Activated CD8-positive, alpha-beta memory T cell treated with anti-CD3 and anti-CD28 coated beads for 24 hours (primary cell): Measurements from ENCODE around the gene MRPL24.
A peak's percentile ranks its signal among the peaks of the same experiment; 100 is the strongest.
"Not testable (repeated sequence)": the region's sequence is repeated elsewhere in the genome, so short reads cannot be mapped to it uniquely, and the experiment has no call there.

ENCODE experiments used
- DNase-seq: peaks from one replicate; pipeline ENCODE4 v3.0.0-alpha.2; 2020

Gene MRPL24

GRCh38 chr1:156740741-156741480 is at the start of gene MRPL24:
TSS of gene MRPL24 (minus strand) at chr1:156741088. CDS start at chr1:156738704, 2,384 bp downstream.
- DNase-seq: peak; percentile 97

DNA sequence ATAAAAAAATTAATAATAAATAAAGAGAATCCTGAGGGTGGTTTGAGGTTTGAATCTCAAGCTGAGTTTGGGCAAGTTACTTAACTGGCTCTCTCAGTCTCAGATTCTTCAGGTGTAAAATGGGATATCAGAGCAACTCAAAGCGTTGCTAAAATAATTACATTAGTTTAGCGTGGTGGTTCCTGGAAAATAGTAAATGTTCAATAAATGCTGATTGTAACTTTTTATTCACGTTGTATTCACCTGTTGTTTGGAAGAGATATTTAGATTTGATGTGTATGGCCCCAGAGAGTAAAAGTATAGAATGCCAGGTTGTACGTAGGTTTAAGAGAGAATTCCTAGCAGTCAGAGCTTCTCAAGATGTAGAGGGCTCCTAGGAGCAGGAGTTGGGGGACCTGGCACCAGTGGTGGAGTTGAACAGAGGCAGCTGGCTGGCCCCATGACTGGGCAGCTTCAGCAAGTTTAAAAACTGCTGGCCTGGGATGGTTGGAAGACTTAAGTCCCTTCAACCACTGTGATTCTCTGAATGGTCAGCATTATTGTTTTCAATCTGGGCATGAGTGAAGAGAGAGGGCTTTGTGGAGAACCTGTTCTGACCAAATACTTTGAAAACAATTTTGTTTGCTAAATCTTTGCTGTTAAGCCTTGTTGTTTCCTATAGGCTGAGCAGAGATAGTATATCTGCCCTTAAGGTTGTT is 48.9 kb upstream of the MRPL24 start:
- DNase-seq: no peak

- DNase-seq: no peak
Measured at GRCh38 chr1:156788136-156788535, 47.2 kb upstream of the MRPL24 start.

DNA sequence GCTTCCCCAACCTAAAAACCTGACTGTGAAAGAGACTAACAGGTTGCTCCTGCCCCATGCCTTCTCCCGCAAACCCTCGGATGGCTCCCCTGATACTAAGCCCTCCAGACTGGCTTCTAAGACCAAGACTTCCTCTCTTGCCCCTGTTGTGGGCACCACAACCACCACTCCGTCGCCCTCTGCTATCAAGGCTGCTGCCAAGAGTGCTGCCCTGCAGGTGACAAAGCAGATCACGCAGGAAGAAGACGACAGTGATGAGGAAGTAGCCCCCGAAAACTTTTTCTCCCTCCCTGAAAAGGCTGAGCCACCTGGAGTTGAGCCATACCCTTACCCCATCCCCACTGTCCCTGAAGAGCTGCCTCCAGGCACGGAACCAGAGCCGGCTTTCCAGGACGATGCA is 45.8 kb upstream of the MRPL24 start:
- DNase-seq: peak; percentile 43

- no peak for DNase-seq
Measured at GRCh38 chr1:156785458-156785857, 44.6 kb upstream of the MRPL24 start.

GRCh38 chr1:156781585-156782186 is 40.8 kb upstream of the MRPL24 start:
- no peak for DNase-seq

- no peak for DNase-seq
Measured at GRCh38 chr1:156777573-156777972, 36.7 kb upstream of the MRPL24 start.

GRCh38 chr1:156776942-156777341 is 36.1 kb upstream of the MRPL24 start:
- no peak for DNase-seq

- DNase-seq: no peak
Measured at GRCh38 chr1:156775799-156776198, 34.9 kb upstream of the MRPL24 start.

DNA sequence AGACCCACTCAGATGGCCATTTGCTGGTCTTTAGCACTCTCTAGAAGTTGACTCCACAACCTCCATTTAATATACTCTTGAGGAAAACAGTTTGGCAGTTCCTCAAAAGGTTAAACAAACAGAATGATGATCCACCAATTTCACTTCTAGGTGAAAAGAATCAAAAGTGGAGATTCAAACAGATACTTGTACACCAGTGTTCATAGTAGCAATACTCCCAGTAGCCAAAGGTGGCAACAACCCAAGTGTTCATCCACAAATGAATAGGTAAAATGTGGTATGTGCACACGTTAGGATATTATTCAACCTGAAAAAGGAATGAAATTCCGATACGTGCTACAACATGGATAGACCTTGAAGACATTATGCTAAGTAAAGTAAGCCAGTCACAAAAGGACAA is 32.7 kb upstream of the MRPL24 start:
- no peak for DNase-seq

- DNase-seq: no peak
Measured at GRCh38 chr1:156772728-156773497, 32.0 kb upstream of the MRPL24 start.

GRCh38 chr1:156772222-156772621 is 31.3 kb upstream of the MRPL24 start:
- no peak for DNase-seq

DNA sequence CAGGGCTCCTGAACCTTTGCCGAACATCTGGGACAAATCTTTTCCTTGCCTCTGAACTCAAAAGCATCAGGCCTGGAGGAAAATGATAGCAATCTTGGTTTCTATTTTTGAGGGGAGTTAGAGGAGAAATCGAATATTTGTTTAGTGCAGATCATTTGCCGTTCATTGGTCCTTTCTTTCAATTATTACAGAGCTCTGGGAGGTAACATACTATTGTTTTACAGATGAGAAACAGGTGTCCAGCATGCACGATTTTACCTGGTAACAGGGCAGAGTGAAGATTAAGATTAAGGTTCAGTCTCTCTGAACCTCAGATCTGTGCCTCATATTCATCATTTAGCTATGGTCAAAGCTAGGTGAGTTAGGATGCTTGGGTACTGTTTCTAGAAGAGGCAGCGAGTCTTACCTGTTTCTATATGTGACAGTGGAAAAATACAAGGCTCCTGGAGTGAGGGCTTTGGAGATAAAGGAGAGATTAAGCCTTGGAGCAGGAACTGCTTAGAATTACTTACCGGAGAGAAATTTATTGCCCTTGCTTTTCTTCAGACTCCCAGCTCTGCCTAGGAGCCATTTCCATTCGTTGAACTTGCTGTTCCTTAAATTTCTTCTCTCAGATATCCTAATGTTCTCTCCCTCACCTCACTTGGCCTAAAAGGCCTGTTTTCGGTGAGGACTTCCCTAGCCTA is 27.9 kb upstream of the MRPL24 start:
- no peak for DNase-seq

DNA sequence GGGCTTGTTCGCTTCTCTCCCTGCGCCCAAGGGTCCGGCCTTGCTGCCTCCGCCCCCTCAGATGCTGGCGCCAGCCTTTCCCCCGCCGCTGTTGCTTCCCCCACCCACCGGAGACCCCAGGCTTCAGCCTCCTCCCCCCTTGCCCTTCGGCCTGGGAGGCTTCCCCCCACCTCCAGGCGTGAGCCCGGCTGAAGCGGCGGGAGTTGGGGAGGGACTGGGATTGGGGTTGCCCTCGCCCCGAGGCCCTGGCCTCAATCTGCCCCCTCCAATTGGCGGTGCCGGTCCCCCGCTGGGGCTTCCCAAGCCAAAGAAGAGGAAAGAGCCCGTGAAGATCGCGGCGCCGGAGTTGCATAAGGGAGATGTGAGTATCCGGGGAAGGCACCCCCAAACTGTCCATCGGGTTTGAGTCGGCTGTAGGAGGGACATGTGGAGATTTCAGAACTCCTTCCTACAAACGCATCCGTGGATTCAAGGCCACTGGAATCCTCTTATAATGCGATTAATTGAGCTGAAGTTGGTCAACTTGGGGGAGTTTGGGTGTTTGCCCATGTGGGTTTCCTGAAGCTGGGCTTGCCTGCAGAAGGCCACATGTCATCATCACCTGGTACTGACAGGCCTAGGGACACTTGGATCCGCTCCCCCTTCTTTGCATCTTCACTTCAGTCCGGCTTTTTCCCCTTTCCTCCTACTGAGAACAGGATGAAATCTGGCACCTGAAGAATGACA is 27.2 kb upstream of the MRPL24 start:
- peak; percentile 78 for DNase-seq

DNA sequence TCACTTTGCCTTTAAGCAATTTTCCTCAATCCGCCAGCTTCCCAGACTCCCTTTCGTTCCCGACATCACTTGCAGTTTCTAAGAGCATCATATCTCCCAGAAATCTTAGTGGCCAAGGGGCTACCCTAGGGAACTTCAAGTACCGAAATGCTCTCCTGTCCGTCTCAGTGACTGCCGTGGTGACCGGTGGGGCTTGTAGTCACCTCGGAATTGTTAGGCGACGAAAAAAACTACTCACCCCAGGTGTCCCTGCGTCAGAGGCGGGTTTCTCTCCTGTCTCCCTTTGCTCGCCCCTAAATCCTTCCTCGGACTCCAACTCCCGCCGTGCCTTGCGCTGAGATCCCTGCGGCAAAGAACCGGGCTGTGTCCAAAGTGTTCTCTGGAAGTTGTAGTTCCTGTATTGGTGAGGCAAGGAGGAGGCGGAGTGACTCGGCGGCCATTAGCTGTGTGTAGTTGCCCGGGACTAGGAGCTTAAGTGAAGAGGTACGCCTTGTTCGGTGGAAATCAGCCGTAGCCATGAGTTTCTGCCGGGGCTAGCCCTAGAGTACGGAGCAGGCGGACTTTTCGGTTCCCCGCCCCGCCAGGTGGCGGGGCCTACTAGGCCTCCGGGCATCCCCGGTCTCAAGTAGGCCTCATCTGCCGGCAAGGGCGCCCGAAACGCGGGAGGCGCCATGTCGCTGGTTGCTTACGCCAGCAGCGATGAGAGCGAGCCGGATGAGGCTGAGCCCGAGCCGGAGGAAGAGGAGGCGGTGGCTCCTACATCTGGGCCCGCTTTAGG is 26.4 kb upstream of the MRPL24 start, which contains the start of gene PRCC:
TSS of gene PRCC (plus strand) at position 435 of the 778 bp plus-strand sequence. CDS start at position 672, 237 bp downstream.
- DNase-seq: peak; percentile 94

DNA sequence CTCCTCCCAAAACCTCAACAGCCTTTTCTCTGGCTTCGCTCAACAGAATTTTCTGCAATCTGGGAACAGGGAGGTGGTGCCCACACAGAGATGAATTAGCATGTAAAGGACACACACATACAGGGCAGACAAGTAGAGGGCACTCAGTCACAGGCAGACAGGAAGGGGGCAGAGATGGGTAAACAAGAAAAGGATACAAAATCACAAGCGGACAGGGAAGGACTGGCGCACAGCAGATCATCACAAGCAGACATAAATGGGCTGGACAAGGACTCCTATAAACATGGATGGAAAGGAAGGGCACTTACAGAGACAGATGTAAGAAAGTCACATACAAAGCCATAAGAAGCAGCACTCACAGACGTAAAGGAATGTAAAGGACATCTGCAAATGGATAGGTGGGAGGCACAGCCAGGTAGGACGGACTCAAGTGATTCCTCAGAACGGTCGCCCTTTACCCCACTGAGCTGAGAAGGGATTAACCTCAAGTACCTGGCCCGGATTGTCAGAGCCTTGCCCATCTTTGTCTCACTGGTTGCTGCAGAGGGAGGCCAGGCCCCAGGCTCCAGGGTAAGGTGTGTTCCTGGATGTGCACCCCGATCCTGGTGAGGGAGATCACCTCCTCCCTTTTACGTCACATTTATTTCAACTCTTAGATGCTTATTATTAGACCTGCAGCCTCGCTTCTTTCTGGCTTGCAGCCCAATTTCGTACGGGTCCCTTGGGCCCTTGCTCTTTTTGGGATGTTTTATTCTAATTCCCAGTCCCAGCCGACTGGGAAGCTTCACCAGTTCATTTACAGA is 25.6 kb upstream of the MRPL24 start:
- DNase-seq: no peak

GRCh38 chr1:156765666-156766065 is 24.8 kb upstream of the MRPL24 start:
- no peak for DNase-seq

GRCh38 chr1:156765136-156765535 is 24.2 kb upstream of the MRPL24 start:
- not testable (repeated sequence) for DNase-seq

DNA sequence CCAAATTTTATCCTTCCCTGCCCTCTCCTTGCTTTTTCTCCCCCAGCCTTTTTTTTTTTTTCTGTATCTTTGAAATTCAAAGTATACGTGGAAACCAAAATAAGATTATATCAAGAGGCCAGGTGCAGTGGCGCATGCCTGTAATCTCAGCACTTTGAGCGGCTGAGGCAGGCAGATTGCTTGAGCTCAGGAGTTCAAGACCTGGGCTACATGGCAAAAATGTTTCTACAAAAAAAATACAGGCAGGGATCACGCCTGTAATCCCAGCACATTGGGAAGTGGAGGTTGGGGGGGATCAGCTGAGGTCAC is 19.9 kb upstream of the MRPL24 start:
- DNase-seq: no peak

DNA sequence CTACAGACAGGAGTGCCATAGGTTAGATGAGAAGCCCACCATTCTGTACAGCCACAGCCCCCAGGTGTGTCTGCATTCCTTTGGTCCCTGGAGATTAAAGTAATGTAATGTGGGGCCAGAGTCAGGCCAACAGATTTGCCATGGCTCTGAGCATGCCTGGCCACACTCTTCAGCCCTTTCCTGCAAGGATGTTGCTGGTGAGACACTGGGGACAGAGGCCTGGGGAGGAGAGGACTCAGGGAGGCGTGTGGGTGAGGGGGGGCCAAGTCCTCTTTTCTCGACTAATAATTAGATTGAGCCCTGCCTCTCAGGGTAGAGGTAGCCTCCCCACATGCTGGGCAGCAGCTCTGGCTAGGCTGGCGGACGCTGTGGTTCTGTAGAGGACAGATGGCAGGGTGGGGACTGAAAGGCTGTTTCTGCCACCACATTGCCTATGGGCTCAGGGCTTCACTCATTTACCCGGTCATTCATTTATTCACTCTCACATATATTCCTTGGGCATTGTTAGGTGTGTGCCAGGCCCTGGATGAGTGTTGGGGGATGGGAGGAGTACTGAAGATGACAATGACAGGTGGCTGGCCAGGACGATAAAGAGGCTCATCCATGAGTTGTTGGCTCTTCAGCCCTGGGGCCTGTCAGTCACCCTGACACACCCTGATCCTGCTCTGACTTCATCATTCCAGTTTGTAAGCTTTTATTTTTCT is 19.4 kb upstream of the MRPL24 start:
- DNase-seq: no peak
